GM12891 (cell line): ENCODE data around the gene PTPRF.
A peak's percentile ranks its signal among the peaks of the same experiment; 100 is the strongest.

Source experiments
- DNase-seq: peaks from one replicate; pipeline ENCODE4 v3.0.0; 2011; ENCODE audit warnings: low spot score; ENCODE audit not compliant: insufficient read length
- FAIRE-seq: peaks from 2 replicates; lab custom pipeline; 2011; peaks lifted over from hg19 to GRCh38; lab: Jason Lieb, UNC
- PAX5 ChIP-seq: IDR thresholded peaks from 2 replicates; pipeline ENCODE4 v1.6.1; 2011; ENCODE audit warnings: low read length, moderate library complexity, mild to moderate bottlenecking; ENCODE audit not compliant: insufficient read depth, severe bottlenecking
- POLR2A ChIP-seq: IDR thresholded peaks from 2 replicates; pipeline ENCODE4 v1.6.1; 2011; ENCODE audit warnings: low read depth, low read length, control low read depth
- POLR2AphosphoS5 ChIP-seq: IDR thresholded peaks from 2 replicates; pipeline ENCODE4 v1.6.1; 2011; ENCODE audit warnings: low read depth, low read length, control low read depth
- POU2F2 ChIP-seq: IDR thresholded peaks from 2 replicates; pipeline ENCODE4 v1.6.1; 2011; ENCODE audit warnings: low read depth, mild to moderate bottlenecking, control low read depth, low read length, moderate library complexity
- SPI1 ChIP-seq: IDR thresholded peaks from 2 replicates; pipeline ENCODE4 v1.6.1; 2011; ENCODE audit warnings: low read depth, low read length, control low read depth
- TAF1 ChIP-seq: IDR thresholded peaks from 2 replicates; pipeline ENCODE4 v1.6.1; 2011; ENCODE audit warnings: low read depth, low read length, control low read depth

PTPRF gene

GRCh38 chr1:43573066-43573800 lies 42.5 kb downstream of the PTPRF start:
- FAIRE-seq (no peak), DNase-seq (no peak)
- TF ChIP-seq POLR2A (no peak), PAX5 (no peak), TAF1 (no peak), SPI1 (no peak), POU2F2 (no peak), POLR2AphosphoS5 (no peak)

GRCh38 chr1:43576521-43576920 lies 45.8 kb downstream of the PTPRF start:
- no peak for TF ChIP-seq TAF1
- FAIRE-seq (no peak), DNase-seq (no peak)

DNA sequence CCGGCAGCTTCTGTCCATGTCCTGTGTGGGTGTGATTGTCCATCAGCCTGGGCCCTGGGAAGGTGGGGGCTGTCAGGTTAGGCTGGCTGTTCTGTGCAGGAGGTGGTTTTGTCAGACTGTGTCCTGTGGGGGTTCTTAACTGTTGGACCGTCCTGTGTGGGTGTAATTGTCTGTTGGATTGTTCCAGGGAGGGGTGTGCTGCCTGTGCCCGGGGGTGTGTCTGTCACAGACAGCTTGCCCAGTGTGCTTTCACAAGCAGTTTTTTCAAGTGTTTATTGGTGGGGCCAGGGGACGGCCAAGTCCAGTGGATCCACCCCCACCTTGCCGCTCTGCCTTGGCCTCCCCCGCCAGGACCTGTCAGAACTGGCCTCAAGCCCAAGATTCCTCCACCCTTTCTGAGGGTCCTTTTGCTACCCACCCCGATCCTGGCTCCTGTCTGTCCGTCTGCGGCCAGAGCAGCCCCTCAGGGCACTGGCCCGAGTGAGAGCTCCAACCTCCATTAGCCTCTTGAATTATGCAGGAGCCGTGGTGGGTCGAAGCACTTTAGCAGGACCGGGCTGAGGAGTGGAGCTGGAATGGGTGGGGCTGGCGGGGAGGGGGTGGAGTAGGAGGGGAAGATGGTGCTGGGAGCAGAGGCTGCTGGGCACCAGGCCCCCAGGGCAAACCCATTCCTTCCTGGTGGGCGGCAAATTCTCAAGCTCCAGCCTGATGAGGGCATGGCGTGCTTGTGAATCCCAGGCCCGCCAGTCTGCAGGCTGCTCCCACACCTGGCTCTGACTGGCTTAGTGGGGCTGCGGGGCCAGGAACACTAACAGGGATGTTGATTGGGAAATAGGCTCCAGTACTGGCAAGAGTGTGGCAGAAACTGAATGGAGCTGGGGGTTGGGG lies 47.2 kb downstream of the PTPRF start:
- DNase-seq (no peak), FAIRE-seq (no peak)
- TF ChIP-seq POLR2A (no peak), PAX5 (no peak), POLR2AphosphoS5 (no peak), TAF1 (no peak), SPI1 (no peak), POU2F2 (no peak)

DNA sequence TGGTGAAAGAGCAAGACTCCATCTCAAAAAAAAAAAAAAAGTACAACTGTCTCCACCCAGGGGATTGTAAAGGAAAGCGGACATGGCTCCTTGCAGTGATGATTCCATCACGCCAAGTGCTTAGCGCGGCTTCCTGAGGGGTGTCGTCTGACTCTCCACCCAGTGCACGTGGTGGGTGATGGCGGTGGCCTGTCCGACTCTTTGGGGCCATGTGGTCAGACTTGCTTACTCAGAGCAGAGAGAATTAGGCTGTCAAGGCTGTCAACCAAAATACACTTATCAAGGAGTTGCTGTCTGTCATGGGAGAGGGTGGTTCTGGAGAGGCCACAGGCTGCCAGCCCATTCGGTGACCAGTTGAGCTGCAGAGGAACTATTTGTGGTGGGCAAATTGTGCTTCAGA lies 49.4 kb downstream of the PTPRF start:
- TF ChIP-seq POLR2A (no peak), SPI1 (no peak), TAF1 (no peak), POLR2AphosphoS5 (no peak), PAX5 (no peak), POU2F2 (no peak)
- FAIRE-seq (no peak), DNase-seq (no peak)

DNA sequence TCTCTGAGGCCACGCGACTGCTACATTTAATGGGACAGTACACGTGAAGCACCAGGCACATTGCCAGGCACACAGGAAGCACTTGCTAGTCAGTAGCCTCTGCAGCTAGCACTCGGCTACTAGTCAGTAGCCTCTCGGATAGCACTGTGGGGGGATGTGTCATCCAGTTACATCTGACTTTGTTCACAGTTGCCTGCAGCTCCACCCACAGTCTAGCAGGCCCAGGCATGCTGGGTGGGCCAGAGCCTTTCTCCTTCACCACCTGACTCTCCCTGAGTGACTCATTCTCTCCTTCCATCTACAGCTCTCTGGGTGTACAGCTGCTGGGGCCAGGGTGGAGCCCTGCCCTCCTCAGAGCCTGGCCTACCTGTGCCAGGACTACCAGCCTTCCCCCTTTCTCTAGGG lies 51.5 kb downstream of the PTPRF start:
- DNase-seq (peak; percentile 69), FAIRE-seq (peak; percentile 85)
- TF ChIP-seq POLR2A (no peak), POU2F2 (no peak), PAX5 (no peak), POLR2AphosphoS5 (no peak), SPI1 (no peak), TAF1 (no peak)

- DNase-seq (no peak), FAIRE-seq (no peak)
- no peak for TF ChIP-seq POLR2AphosphoS5
- TF ChIP-seq PAX5, result no peak
- TF ChIP-seq POLR2A, result no peak
Measured at GRCh38 chr1:43583058-43583457, 52.4 kb downstream of the PTPRF start.

DNA sequence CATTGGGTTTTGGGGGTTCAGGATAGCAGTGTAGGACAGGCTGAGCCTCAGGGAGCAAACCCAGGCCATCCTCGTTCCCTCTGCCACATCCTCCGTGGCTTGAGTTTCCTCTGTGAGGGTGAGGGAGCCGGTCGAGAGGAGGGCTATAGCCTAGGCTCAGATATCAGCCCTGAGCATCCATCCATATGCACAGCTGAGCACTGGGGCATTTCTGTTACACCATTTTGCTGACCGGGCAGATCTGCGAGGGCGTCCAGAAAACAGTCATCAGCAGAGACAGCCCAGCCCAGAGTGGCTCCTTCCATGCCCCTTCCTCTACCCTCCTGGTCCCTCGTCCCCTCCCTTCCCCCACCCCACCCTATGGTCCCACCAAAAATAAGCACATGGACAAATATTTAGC lies 53.5 kb downstream of the PTPRF start:
- no peak for FAIRE-seq
- DNase-seq, result no peak

GRCh38 chr1:43585557-43585956 lies 54.9 kb downstream of the PTPRF start:
- FAIRE-seq, result no peak
- DNase-seq, result no peak
- TF ChIP-seq PAX5 (no peak), POLR2AphosphoS5 (no peak), POLR2A (no peak), TAF1 (no peak), SPI1 (no peak), POU2F2 (no peak)

More for the DNA sequence above, 53.5 kb downstream of the PTPRF start:
- TF ChIP-seq POU2F2 (no peak), POLR2AphosphoS5 (no peak), PAX5 (no peak), SPI1 (no peak), POLR2A (no peak), TAF1 (no peak)

- TF ChIP-seq POU2F2 (no peak), POLR2A (no peak), PAX5 (no peak), TAF1 (no peak), POLR2AphosphoS5 (no peak), SPI1 (no peak)
- FAIRE-seq (no peak), DNase-seq (no peak)
Measured at GRCh38 chr1:43586136-43586731, 55.6 kb downstream of the PTPRF start.
